WTC11 (cell line): ENCODE measurements around the gene DDO. TPM values are rescaled to one million over a fixed set of nuclear protein-coding genes. Genes with fewer than 3 reads are reported as not detected.
"Not testable (repeated sequence)": the region's sequence is repeated elsewhere in the genome, so short reads cannot be mapped to it uniquely, and the experiment has no call there.

Experiments
- ATAC-seq: fragments of 200-7000 bp; cut with Tn5 transposase; 2 replicates; pipeline ENCODE4 v1.10.0; 2021; ENCODE audit warnings: mild to moderate bottlenecking, moderate library complexity
- CTCF ChIA-PET: fragments of 300-600 bp; sonication (Branson Sonifier 250); formaldehyde crosslinking; loops from one replicate; lab custom pipeline; 2021; ENCODE audit warnings: antibody characterized with exemption; lab: Charles Lee
- POLR2A ChIA-PET: fragments of 350-600 bp; sonication (Branson Sonifier 250); formaldehyde crosslinking; loops from one replicate; lab custom pipeline; 2021; ENCODE audit warnings: antibody characterized with exemption; lab: Charles Lee
- DNase-seq: peaks from one replicate; pipeline ENCODE4 v3.0.0; 2021; ENCODE audit warnings: low spot score
- H3K27ac Mint-ChIP-seq: 2 replicates; pipeline ENCODE4 v1.8.0; 2021; ENCODE audit warnings: mixed read lengths
- H3K27me3 Mint-ChIP-seq: 2 replicates; pipeline ENCODE4 v1.8.0; 2021; ENCODE audit warnings: low read depth, mild to moderate bottlenecking, moderate library complexity, mixed read lengths
- H3K36me3 Mint-ChIP-seq: 2 replicates; pipeline ENCODE4 v1.8.0; 2021; ENCODE audit warnings: mixed read lengths
- H3K4me1 Mint-ChIP-seq: 2 replicates; pipeline ENCODE4 v1.8.0; 2022; ENCODE audit warnings: mixed read lengths
- H3K4me3 Mint-ChIP-seq: 2 replicates; pipeline ENCODE4 v1.8.0; 2021; ENCODE audit warnings: mild to moderate bottlenecking, moderate library complexity, mixed read lengths
- H3K9me3 Mint-ChIP-seq: 2 replicates; pipeline ENCODE4 v1.8.0; 2021; ENCODE audit warnings: mixed read lengths
- ATF2 ChIP-seq: sonication (generic); formaldehyde crosslinking; IDR thresholded peaks from 2 replicates; pipeline ENCODE4 v1.8.1; 2022; ENCODE audit warnings: low read depth, missing genetic modification reagents, borderline replicate concordance
- FOXK1 ChIP-seq: sonication (generic); formaldehyde crosslinking; IDR thresholded peaks from 2 replicates; pipeline ENCODE4 v1.8.0; 2022; ENCODE audit warnings: mild to moderate bottlenecking, moderate library complexity, missing genetic modification reagents
- HMGA2 ChIP-seq: fragments of 250-450 bp; sonication (Bioruptor Pico); IDR thresholded peaks from 2 replicates; pipeline ENCODE4 v1.4.0; 2021; ENCODE audit warnings: mild to moderate bottlenecking, moderate library complexity
- MAX ChIP-seq: sonication (generic); formaldehyde crosslinking; IDR thresholded peaks from 2 replicates; pipeline ENCODE4 v1.8.0; 2022; ENCODE audit warnings: mild to moderate bottlenecking, missing genetic modification reagents
- MLX ChIP-seq: sonication (generic); formaldehyde crosslinking; IDR thresholded peaks from 2 replicates; pipeline ENCODE4 v1.8.1; 2023; ENCODE audit warnings: mild to moderate bottlenecking, missing genetic modification reagents, moderate library complexity
- NFATC4 ChIP-seq: fragments of 250-450 bp; sonication (Bioruptor Pico); IDR thresholded peaks from 2 replicates; pipeline ENCODE4 v1.9.0; 2021; ENCODE audit warnings: mild to moderate bottlenecking
- NFE2L1 ChIP-seq: sonication (generic); formaldehyde crosslinking; IDR thresholded peaks from 2 replicates; pipeline ENCODE4 v1.8.1; 2023; ENCODE audit warnings: missing genetic modification reagents
- NFYB ChIP-seq: sonication (generic); formaldehyde crosslinking; conservative IDR thresholded peaks from 2 replicates; pipeline ENCODE4 v1.8.0; 2022; ENCODE audit warnings: low read depth, missing genetic modification reagents
- SMAD4 ChIP-seq: sonication (generic); formaldehyde crosslinking; IDR thresholded peaks from 2 replicates; pipeline ENCODE4 v1.8.0; 2022; ENCODE audit warnings: mild to moderate bottlenecking, missing genetic modification reagents
- ZBTB21 ChIP-seq: sonication (generic); formaldehyde crosslinking; IDR thresholded peaks from 2 replicates; pipeline ENCODE4 v1.8.1; 2023; ENCODE audit warnings: mild to moderate bottlenecking, missing genetic modification reagents, borderline replicate concordance
- total RNA-seq: library from RNA; stranded (reverse); gene quantifications from 3 replicates; pipeline ENCODE4 v1.2.3, GENCODE V29; 2021
- TF ChIP-seq, protein P1 (sequence below): sonication (generic); formaldehyde crosslinking; IDR thresholded peaks from 2 replicates; pipeline ENCODE4 v1.8.1; 2023; ENCODE audit warnings: mild to moderate bottlenecking, missing genetic modification reagents, borderline replicate concordance
- TF ChIP-seq, protein P2 (sequence below): sonication (generic); formaldehyde crosslinking; IDR thresholded peaks from 2 replicates; pipeline ENCODE4 v1.8.0; 2022; ENCODE audit warnings: mild to moderate bottlenecking, missing genetic modification reagents
- TF ChIP-seq, protein P3 (sequence below): sonication (generic); formaldehyde crosslinking; IDR thresholded peaks from 2 replicates; pipeline ENCODE4 v1.8.1; 2023; ENCODE audit warnings: mild to moderate bottlenecking, missing genetic modification reagents

Gene DDO
- total RNA-seq, 1 experiment from 2014 or later, result not detected

- no peak for TF ChIP-seq NFE2L1 (CRISPR knock-in tag)
- TF ChIP-seq NFYB (CRISPR knock-in tag), result no peak
- no peak for TF ChIP-seq ZBTB21
- no peak for TF ChIP-seq SMAD4
- TF ChIP-seq FOXK1 (CRISPR knock-in tag), result no peak
- ATAC-seq, result no peak
- peaks cover 16% of the 10 kb centered on the region for H3K27me3 Mint-ChIP-seq
Measured at GRCh38 chr6:110351986-110352385, 63.4 kb downstream of the DDO start.

DNA sequence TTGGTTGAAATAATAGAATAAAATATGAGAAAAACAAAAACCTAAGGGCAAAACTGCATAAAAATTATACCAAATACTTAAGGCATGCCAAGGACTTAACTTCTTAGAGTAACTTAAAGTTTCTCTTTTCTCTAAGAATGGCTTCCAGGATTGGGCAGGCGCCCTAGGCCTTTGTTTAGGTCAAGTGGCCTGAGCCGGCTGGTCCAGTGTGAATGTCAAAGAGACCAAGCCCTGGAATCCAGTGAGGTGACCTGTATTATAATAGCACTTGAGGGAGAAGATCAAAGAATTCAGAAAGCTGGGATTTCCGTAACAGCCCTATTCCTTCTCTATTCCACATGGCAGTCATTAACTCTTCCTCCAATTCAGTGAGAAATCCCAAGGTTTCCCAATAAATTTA is 63.8 kb downstream of the DDO start:
- ATAC-seq (no peak), DNase-seq (no peak)
- no peaks in the 10 kb centered on the region for H3K9me3 Mint-ChIP-seq
- TF ChIP-seq, protein P1, sequence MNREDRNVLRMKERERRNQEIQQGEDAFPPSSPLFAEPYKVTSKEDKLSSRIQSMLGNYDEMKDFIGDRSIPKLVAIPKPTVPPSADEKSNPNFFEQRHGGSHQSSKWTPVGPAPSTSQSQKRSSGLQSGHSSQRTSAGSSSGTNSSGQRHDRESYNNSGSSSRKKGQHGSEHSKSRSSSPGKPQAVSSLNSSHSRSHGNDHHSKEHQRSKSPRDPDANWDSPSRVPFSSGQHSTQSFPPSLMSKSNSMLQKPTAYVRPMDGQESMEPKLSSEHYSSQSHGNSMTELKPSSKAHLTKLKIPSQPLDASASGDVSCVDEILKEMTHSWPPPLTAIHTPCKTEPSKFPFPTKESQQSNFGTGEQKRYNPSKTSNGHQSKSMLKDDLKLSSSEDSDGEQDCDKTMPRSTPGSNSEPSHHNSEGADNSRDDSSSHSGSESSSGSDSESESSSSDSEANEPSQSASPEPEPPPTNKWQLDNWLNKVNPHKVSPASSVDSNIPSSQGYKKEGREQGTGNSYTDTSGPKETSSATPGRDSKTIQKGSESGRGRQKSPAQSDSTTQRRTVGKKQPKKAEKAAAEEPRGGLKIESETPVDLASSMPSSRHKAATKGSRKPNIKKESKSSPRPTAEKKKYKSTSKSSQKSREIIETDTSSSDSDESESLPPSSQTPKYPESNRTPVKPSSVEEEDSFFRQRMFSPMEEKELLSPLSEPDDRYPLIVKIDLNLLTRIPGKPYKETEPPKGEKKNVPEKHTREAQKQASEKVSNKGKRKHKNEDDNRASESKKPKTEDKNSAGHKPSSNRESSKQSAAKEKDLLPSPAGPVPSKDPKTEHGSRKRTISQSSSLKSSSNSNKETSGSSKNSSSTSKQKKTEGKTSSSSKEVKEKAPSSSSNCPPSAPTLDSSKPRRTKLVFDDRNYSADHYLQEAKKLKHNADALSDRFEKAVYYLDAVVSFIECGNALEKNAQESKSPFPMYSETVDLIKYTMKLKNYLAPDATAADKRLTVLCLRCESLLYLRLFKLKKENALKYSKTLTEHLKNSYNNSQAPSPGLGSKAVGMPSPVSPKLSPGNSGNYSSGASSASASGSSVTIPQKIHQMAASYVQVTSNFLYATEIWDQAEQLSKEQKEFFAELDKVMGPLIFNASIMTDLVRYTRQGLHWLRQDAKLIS, result no peak
- TF ChIP-seq MAX (no peak), NFATC4 (CRISPR knock-in tag) (no peak), ATF2 (CRISPR knock-in tag) (no peak), SMAD4 (no peak), MLX (CRISPR knock-in tag) (no peak)
- TF ChIP-seq, protein P2, sequence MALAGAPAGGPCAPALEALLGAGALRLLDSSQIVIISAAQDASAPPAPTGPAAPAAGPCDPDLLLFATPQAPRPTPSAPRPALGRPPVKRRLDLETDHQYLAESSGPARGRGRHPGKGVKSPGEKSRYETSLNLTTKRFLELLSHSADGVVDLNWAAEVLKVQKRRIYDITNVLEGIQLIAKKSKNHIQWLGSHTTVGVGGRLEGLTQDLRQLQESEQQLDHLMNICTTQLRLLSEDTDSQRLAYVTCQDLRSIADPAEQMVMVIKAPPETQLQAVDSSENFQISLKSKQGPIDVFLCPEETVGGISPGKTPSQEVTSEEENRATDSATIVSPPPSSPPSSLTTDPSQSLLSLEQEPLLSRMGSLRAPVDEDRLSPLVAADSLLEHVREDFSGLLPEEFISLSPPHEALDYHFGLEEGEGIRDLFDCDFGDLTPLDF (CRISPR knock-in tag), result no peak
- TF ChIP-seq, protein P3, sequence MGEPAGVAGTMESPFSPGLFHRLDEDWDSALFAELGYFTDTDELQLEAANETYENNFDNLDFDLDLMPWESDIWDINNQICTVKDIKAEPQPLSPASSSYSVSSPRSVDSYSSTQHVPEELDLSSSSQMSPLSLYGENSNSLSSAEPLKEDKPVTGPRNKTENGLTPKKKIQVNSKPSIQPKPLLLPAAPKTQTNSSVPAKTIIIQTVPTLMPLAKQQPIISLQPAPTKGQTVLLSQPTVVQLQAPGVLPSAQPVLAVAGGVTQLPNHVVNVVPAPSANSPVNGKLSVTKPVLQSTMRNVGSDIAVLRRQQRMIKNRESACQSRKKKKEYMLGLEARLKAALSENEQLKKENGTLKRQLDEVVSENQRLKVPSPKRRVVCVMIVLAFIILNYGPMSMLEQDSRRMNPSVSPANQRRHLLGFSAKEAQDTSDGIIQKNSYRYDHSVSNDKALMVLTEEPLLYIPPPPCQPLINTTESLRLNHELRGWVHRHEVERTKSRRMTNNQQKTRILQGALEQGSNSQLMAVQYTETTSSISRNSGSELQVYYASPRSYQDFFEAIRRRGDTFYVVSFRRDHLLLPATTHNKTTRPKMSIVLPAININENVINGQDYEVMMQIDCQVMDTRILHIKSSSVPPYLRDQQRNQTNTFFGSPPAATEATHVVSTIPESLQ, result no peak
- H3K4me1 Mint-ChIP-seq, result peaks cover 47% of the 10 kb centered on the region
- CTCF ChIA-PET, result interaction anchor here (6.3 kb wide), 1 partner anchor 10 kb away, joined by 47 read pairs; no protein-coding TSS in a partner anchor
- H3K4me3 Mint-ChIP-seq, result no peak overlapping the region
- H3K27ac Mint-ChIP-seq, result no peak overlapping the region
- no peaks in the 10 kb centered on the region for H3K36me3 Mint-ChIP-seq
- POLR2A ChIA-PET, result no interaction called here
- peaks cover 12% of the 10 kb centered on the region for H3K27me3 Mint-ChIP-seq

More at GRCh38 chr6:110351986-110352385, 63.4 kb downstream of the DDO start:
- Mint-ChIP-seq H3K27ac (no peak overlapping the region), H3K4me3 (no peak overlapping the region), H3K9me3 (no peaks in the 10 kb centered on the region), H3K36me3 (no peaks in the 10 kb centered on the region), H3K4me1 (peaks cover 52% of the 10 kb centered on the region)
- no peak for DNase-seq
- ChIA-PET POLR2A (no interaction called here), CTCF (interaction anchor here (6.3 kb wide), 1 partner anchor 10 kb away, joined by 47 read pairs; no protein-coding TSS in a partner anchor)

- H3K4me3 Mint-ChIP-seq, H3K9me3 Mint-ChIP-seq, DNase-seq, H3K27ac Mint-ChIP-seq, H3K36me3 Mint-ChIP-seq, ATAC-seq, CTCF ChIA-PET, POLR2A ChIA-PET, H3K27me3 Mint-ChIP-seq: not testable (repeated sequence)
- H3K4me1 Mint-ChIP-seq, result peaks cover 39% of the 10 kb centered on the region
- peak; percentile 91 for TF ChIP-seq HMGA2 (CRISPR knock-in tag)
Measured at GRCh38 chr6:110350593-110350992, 64.8 kb downstream of the DDO start.
